PC-9 (cell line): ENCODE measurements around the gene RNASEH1. TPM values are rescaled to one million over a fixed set of nuclear protein-coding genes. Genes with fewer than 3 reads are reported as not detected.

ENCODE experiments used
- BruUV-seq: library from RNA; stranded (reverse); fragments of 400-500 nt; replicated peaks from 2 replicates; lab custom pipeline; 2021; lab: Mats Ljungman, UMichigan
- CTCF ChIA-PET: fragments of 300-600 bp; sonication (Branson Sonifier 250); formaldehyde crosslinking; loops from one replicate; lab custom pipeline; 2022; ENCODE audit warnings: antibody characterized with exemption; lab: Charles Lee
- POLR2A ChIA-PET: fragments of 300-600 bp; sonication (Branson Sonifier 250); formaldehyde crosslinking; loops from one replicate; lab custom pipeline; 2022; ENCODE audit warnings: antibody characterized with exemption; ENCODE audit not compliant: unreplicated experiment; lab: Charles Lee
- DNase-seq, 2 experiments: peaks; one replicate each; pipeline versions ENCODE4 v3.0.0 to v3.0.0-alpha.2; 2015 to 2022; ENCODE audit warnings: mixed read lengths in 1 of 2
- H2AFZ ChIP-seq: fragments of 200-600 bp; sonication (generic); 2 replicates; pipeline ENCODE4 v1.8.1; 2017; ENCODE audit warnings: antibody characterized with exemption
- H3F3A ChIP-seq: fragments of 200-600 bp; sonication (generic); 2 replicates; pipeline ENCODE4 v1.8.1; 2017; ENCODE audit warnings: antibody characterized with exemption, mild to moderate bottlenecking, low read depth; ENCODE audit not compliant: insufficient read depth
- H3K27ac ChIP-seq: fragments of 200-600 bp; sonication (generic); 2 replicates; pipeline ENCODE4 v1.6.1; 2016; ENCODE audit warnings: mixed run types
- H3K27me3 ChIP-seq: fragments of 200-600 bp; sonication (generic); 2 replicates; pipeline ENCODE4 v1.6.1; 2016; ENCODE audit warnings: low read depth, mixed run types; ENCODE audit not compliant: insufficient read depth
- H3K36me3 ChIP-seq: fragments of 200-600 bp; sonication (generic); 2 replicates; pipeline ENCODE4 v1.6.1; 2016; ENCODE audit warnings: low read depth, mixed run types
- H3K4me1 ChIP-seq: fragments of 200-600 bp; sonication (generic); replicated peaks from 2 replicates; pipeline ENCODE4 v1.6.1; 2016; ENCODE audit warnings: mixed run types; ENCODE audit not compliant: insufficient read depth
- H3K4me2 ChIP-seq: fragments of 200-600 bp; sonication (generic); 2 replicates; pipeline ENCODE4 v1.6.1; 2017; ENCODE audit warnings: mixed run types
- H3K4me3 ChIP-seq: fragments of 200-600 bp; sonication (generic); 2 replicates; pipeline ENCODE4 v1.6.1; 2016; ENCODE audit warnings: mixed run types
- H3K79me2 ChIP-seq: fragments of 200-600 bp; sonication (generic); 2 replicates; pipeline ENCODE4 v1.6.1; 2017; ENCODE audit warnings: low read depth, mixed run types
- H3K9me2 ChIP-seq: fragments of 200-600 bp; sonication (generic); 2 replicates; pipeline ENCODE4 v1.8.1; 2017; ENCODE audit warnings: mild to moderate bottlenecking; ENCODE audit not compliant: insufficient read depth
- H3K9me3 ChIP-seq: fragments of 200-600 bp; sonication (generic); 2 replicates; pipeline ENCODE4 v1.8.1; 2016; ENCODE audit warnings: low read depth; ENCODE audit not compliant: insufficient read depth
- H4K20me1 ChIP-seq: fragments of 200-600 bp; sonication (generic); 2 replicates; pipeline ENCODE4 v1.8.1; 2017; ENCODE audit not compliant: insufficient read depth
- EZH2 ChIP-seq: fragments of 200-600 bp; sonication (generic); IDR thresholded peaks from 2 replicates; pipeline ENCODE4 v1.8.0; 2017; ENCODE audit warnings: antibody characterized with exemption, low read depth
- intact Hi-C: fragments of 100-400 bp; cut with micrococcal nuclease; formaldehyde crosslinking; loops from one replicate; pipeline ENCODE4 v1.10.0; 2022; ENCODE audit not compliant: unreplicated experiment
- total RNA-seq: library from RNA; stranded (reverse); gene quantifications from 2 replicates; pipeline ENCODE4 v1.2.3, GENCODE V29; 2021
- TF ChIP-seq, protein P1 (sequence below): fragments of 200-600 bp; sonication (generic); conservative IDR thresholded peaks from 2 replicates; pipeline ENCODE4 v1.6.1; 2017; ENCODE audit warnings: mixed run types, antibody characterized with exemption, mild to moderate bottlenecking, moderate library complexity

RNASEH1 gene
- total RNA-seq, 1 experiment from 2014 or later: 28.4 TPM

GRCh38 chr2:3533836-3534235, 24.3 kb downstream of the RNASEH1 start:
- no peak overlapping the region for H3K4me3 ChIP-seq
- no peaks in the 10 kb centered on the region for H3K9me2 ChIP-seq
- peaks cover 30% of the 10 kb centered on the region for H3K4me1 ChIP-seq
- H3K27me3 ChIP-seq: no peaks in the 10 kb centered on the region
- ChIA-PET CTCF (no interaction called here), POLR2A (no interaction called here)
- peaks cover 33% of the 10 kb centered on the region for H3F3A ChIP-seq
- DNase-seq: no peak
- H4K20me1 ChIP-seq: no peaks in the 10 kb centered on the region
- H3K9me3 ChIP-seq: no peaks in the 10 kb centered on the region; the same call in 1 of the 2 replicates
- BruUV-seq: no TSS peak
- no peaks in the 10 kb centered on the region for H3K36me3 ChIP-seq
- H3K27ac ChIP-seq: no peak overlapping the region
- H3K4me2 ChIP-seq: no peak overlapping the region
- intact Hi-C loops: no loop called here
- no peaks in the 10 kb centered on the region for H3K79me2 ChIP-seq
- TF ChIP-seq, protein P1, sequence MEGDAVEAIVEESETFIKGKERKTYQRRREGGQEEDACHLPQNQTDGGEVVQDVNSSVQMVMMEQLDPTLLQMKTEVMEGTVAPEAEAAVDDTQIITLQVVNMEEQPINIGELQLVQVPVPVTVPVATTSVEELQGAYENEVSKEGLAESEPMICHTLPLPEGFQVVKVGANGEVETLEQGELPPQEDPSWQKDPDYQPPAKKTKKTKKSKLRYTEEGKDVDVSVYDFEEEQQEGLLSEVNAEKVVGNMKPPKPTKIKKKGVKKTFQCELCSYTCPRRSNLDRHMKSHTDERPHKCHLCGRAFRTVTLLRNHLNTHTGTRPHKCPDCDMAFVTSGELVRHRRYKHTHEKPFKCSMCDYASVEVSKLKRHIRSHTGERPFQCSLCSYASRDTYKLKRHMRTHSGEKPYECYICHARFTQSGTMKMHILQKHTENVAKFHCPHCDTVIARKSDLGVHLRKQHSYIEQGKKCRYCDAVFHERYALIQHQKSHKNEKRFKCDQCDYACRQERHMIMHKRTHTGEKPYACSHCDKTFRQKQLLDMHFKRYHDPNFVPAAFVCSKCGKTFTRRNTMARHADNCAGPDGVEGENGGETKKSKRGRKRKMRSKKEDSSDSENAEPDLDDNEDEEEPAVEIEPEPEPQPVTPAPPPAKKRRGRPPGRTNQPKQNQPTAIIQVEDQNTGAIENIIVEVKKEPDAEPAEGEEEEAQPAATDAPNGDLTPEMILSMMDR: no peak
- no peak for TF ChIP-seq EZH2
- no peak overlapping the region for H2AFZ ChIP-seq

- Histone ChIP-seq H3K27ac (no peak overlapping the region), H3K27me3 (no peaks in the 10 kb centered on the region), H3K4me2 (no peak overlapping the region), H3K79me2 (no peaks in the 10 kb centered on the region), H3K36me3 (no peaks in the 10 kb centered on the region), H2AFZ (no peak overlapping the region), H3K4me3 (no peak overlapping the region), H4K20me1 (no peaks in the 10 kb centered on the region), H3K4me1 (peaks cover 30% of the 10 kb centered on the region), H3K9me2 (no peaks in the 10 kb centered on the region), H3K9me3 (no peaks in the 10 kb centered on the region; the same call in 1 of the 2 replicates), H3F3A (peaks cover 33% of the 10 kb centered on the region)
- ChIA-PET CTCF (no interaction called here), POLR2A (no interaction called here)
- BruUV-seq: no TSS peak
- no peak for DNase-seq
- TF ChIP-seq, protein P1: no peak
- no peak for TF ChIP-seq EZH2
- intact Hi-C loops: no loop called here
Measured at GRCh38 chr2:3532941-3533340, 25.2 kb downstream of the RNASEH1 start.

- CTCF ChIA-PET: no interaction called here
Measured at GRCh38 chr2:3529316-3530025, 28.7 kb downstream of the RNASEH1 start.

More at GRCh38 chr2:3529316-3530025, 28.7 kb downstream of the RNASEH1 start:
- TF ChIP-seq, protein P1: no peak
- no peak for TF ChIP-seq EZH2
- Histone ChIP-seq H3K4me3 (no peak overlapping the region), H4K20me1 (no peaks in the 10 kb centered on the region), H3K36me3 (no peaks in the 10 kb centered on the region), H3K79me2 (no peaks in the 10 kb centered on the region), H3K9me3 (no peaks in the 10 kb centered on the region; the same call in 1 of the 2 replicates), H3K4me1 (no peaks in the 10 kb centered on the region), H3K4me2 (no peak overlapping the region), H3K9me2 (no peaks in the 10 kb centered on the region), H3K27ac (no peak overlapping the region), H2AFZ (no peak overlapping the region), H3F3A (peaks cover 23% of the 10 kb centered on the region; the same call in 1 of the 2 replicates), H3K27me3 (no peaks in the 10 kb centered on the region)
- POLR2A ChIA-PET: no interaction called here
- intact Hi-C loops: no loop called here
- no TSS peak for BruUV-seq
- DNase-seq: no peak
